Muscle of arm (tissue), 12 donors: ENCODE measurements around the gene ANKRD24. TPM values are rescaled to one million over a fixed set of nuclear protein-coding genes. Genes with fewer than 3 reads are reported as not detected.
"Not testable (repeated sequence)": the region's sequence is repeated elsewhere in the genome, so short reads cannot be mapped to it uniquely, and the experiment has no call there.

ENCODE experiments used
- DNase-seq: peaks from one replicate; pipeline ENCODE4 v3.0.0-alpha.2; 2013
- polyA plus RNA-seq, 12 donors: library from polyadenylated mRNA; unstranded; fragments of 120-200 nt; gene quantifications; one replicate each; pipeline ENCODE4 v1.2.1, GENCODE V29; 2013; ENCODE audit not compliant: insufficient read length in 12 of 12

ANKRD24 gene
- polyA plus RNA-seq, 12 donors = 0.38 to 2.2 (median 1.4) TPM; not detected in 2

- DNase-seq = no peak
These were observed 15.4 kb downstream of the ANKRD24 start for GRCh38 chr19:4197625-4198466.

GRCh38 chr19:4198467-4199126, 16.1 kb downstream of the ANKRD24 start:
- DNase-seq = no peak

- no peak for DNase-seq
These were observed 17.3 kb downstream of the ANKRD24 start for GRCh38 chr19:4199699-4200293.

- DNase-seq = no peak
These were observed 18.6 kb downstream of the ANKRD24 start for GRCh38 chr19:4200940-4201542.

GRCh38 chr19:4201798-4202197, 19.3 kb downstream of the ANKRD24 start:
- DNase-seq = no peak

- no peak for DNase-seq
These were observed 24.5 kb downstream of the ANKRD24 start for GRCh38 chr19:4206818-4207484.

- no peak for DNase-seq
These were observed 26.1 kb downstream of the ANKRD24 start for GRCh38 chr19:4208385-4209094.

GRCh38 chr19:4210166-4210731, 27.8 kb downstream of the ANKRD24 start:
- no peak for DNase-seq

- no peak for DNase-seq
These were observed 30.6 kb downstream of the ANKRD24 start for GRCh38 chr19:4213116-4213515.

- DNase-seq = no peak
These were observed 33.3 kb downstream of the ANKRD24 start for GRCh38 chr19:4215807-4216206.

- DNase-seq = no peak
These were observed 34.4 kb downstream of the ANKRD24 start for GRCh38 chr19:4216846-4217245.

- DNase-seq = no peak
These were observed 35.2 kb downstream of the ANKRD24 start for GRCh38 chr19:4217429-4218264.

GRCh38 chr19:4218523-4218922, 36.0 kb downstream of the ANKRD24 start:
- DNase-seq = not testable (repeated sequence)

- DNase-seq = no peak
These were observed 37.7 kb downstream of the ANKRD24 start for GRCh38 chr19:4220188-4220587.

GRCh38 chr19:4224470-4224869, 42.0 kb downstream of the ANKRD24 start:
- DNase-seq = no peak

GRCh38 chr19:4225885-4226284, 43.4 kb downstream of the ANKRD24 start:
- DNase-seq = no peak

- no peak for DNase-seq
These were observed 45.3 kb downstream of the ANKRD24 start for GRCh38 chr19:4227771-4228170.

GRCh38 chr19:4228765-4229178, 46.3 kb downstream of the ANKRD24 start:
- DNase-seq = no peak

GRCh38 chr19:4229179-4229931, 46.9 kb downstream of the ANKRD24 start, which contains the start of gene EBI3:
TSS of gene EBI3 (plus strand) at chr19:4229523. CDS start at chr19:4229551, 28 bp downstream.
- DNase-seq = no peak
